ENCODE measurements around the gene OXTR.

The OXTR gene

DNA sequence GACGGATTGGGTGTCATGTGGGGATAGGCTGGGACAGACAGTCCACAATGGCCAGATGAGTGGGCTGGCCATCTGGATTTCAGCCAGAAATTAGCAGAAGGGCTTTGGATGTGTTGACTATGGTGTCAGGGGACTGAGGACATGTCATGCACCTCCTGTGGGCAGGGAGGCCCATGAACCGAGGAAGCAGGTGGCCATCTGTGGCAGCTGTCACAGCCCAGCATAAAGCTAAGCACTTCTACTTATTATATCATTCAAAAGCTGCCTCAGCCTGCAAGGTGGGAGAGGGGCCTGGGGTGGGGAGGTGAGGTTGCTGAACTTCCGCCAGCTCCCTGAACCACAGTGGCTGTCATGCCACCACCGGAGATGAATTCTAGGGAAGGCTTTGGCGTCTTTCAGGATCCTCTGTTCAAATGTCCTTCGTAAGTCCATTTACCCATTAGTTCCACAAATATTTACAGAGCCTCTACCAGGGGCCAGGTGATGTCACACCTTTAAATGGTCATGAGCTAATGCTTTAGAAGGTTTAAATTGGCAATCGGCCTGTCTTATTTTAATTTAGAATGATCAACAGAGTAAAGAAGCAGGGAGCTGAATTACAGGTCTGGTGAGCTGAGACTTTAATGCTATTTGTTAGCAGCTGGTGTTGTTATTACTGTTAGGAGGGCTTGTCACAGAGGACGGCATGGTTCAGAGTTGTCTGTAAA, 59.5 kb downstream of the OXTR start:
- TF ChIP-seq, protein P1, sequence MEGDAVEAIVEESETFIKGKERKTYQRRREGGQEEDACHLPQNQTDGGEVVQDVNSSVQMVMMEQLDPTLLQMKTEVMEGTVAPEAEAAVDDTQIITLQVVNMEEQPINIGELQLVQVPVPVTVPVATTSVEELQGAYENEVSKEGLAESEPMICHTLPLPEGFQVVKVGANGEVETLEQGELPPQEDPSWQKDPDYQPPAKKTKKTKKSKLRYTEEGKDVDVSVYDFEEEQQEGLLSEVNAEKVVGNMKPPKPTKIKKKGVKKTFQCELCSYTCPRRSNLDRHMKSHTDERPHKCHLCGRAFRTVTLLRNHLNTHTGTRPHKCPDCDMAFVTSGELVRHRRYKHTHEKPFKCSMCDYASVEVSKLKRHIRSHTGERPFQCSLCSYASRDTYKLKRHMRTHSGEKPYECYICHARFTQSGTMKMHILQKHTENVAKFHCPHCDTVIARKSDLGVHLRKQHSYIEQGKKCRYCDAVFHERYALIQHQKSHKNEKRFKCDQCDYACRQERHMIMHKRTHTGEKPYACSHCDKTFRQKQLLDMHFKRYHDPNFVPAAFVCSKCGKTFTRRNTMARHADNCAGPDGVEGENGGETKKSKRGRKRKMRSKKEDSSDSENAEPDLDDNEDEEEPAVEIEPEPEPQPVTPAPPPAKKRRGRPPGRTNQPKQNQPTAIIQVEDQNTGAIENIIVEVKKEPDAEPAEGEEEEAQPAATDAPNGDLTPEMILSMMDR (IDR thresholded peaks at IDR 0.05; ENCODE audit: insufficient read depth, missing control alignments): no peak
- FAIRE-seq: no peak
- no peak for DNase-seq (ENCODE audit: insufficient read length, low spot score)

DNA sequence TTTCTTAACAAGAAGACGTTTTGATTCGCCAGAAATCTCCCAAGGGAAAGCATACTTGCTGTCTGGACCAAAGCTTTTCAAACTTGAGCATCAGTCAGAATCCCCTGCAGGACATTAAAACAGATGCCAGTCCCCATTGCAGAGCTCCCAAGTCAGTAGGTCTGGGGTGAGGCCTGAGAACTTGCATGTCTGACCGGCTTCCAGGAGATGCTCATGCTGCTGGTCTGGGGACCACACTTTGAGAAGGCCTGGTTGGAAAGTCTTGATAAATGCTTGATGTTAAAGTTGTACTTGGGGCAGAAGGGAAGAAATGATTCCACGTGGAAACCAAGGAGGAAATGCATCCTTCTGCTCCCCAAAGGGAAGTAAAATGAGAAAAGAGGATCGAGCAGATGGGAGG, 60.1 kb downstream of the OXTR start:
- TF ChIP-seq, protein P1 (IDR thresholded peaks at IDR 0.05; ENCODE audit: insufficient read depth, missing control alignments): no peak
- no peak for DNase-seq (ENCODE audit: insufficient read length, low spot score)
- no peak for FAIRE-seq

GRCh38 chr3:8705575-8705974, 63.8 kb downstream of the OXTR start:
- DNase-seq (ENCODE audit: insufficient read length, low spot score) (no peak), FAIRE-seq (no peak)
- TF ChIP-seq, protein P1 (IDR thresholded peaks at IDR 0.05; ENCODE audit: insufficient read depth, missing control alignments): no peak

GRCh38 chr3:8702560-8702959, 66.9 kb downstream of the OXTR start:
- FAIRE-seq (no peak), DNase-seq (ENCODE audit: insufficient read length, low spot score) (no peak)
- TF ChIP-seq, protein P1 (IDR thresholded peaks at IDR 0.05; ENCODE audit: insufficient read depth, missing control alignments): no peak
